GM12878 (cell line): ENCODE measurements around the gene RUFY2. TPM values are rescaled to one million over a fixed set of nuclear protein-coding genes. Genes with fewer than 3 reads are reported as not detected.

Experiments
- ATAC-seq: fragments of 200-7000 bp; cut with Tn5 transposase; 3 replicates; pipeline ENCODE4 v1.9.1; 2020; ENCODE audit warnings: mild to moderate bottlenecking, moderate library complexity
- BruUV-seq: library from RNA; stranded (reverse); fragments of 400-500 nt; replicated peaks from 2 replicates; lab custom pipeline; 2021; lab: Mats Ljungman, UMichigan
- CTCF ChIA-PET: fragments of 300-600 bp; sonication (Branson Sonifier 250); formaldehyde crosslinking; extraction: SDS; loops from one replicate; lab custom pipeline; 2021; ENCODE audit warnings: inconsistent platforms; lab: Yijun Ruan, JAX
- POLR2A ChIA-PET: fragments of 350-600 bp; formaldehyde crosslinking; extraction: SDS; loops from one replicate; lab custom pipeline; 2021; ENCODE audit warnings: inconsistent platforms; lab: Charles Lee
- RAD21 ChIA-PET: fragments of 300-600 bp; sonication (Branson Sonifier 250); formaldehyde crosslinking; loops from one replicate; lab custom pipeline; 2023; ENCODE audit warnings: antibody characterized with exemption; ENCODE audit not compliant: unreplicated experiment; lab: Charles Lee
- SMC1A ChIA-PET: fragments of 300-600 bp; sonication (Branson Sonifier 250); formaldehyde crosslinking; loops from one replicate; lab custom pipeline; 2023; ENCODE audit not compliant: unreplicated experiment, uncharacterized antibody; lab: Charles Lee
- DNase-seq: peaks from one replicate; pipeline ENCODE4 v3.0.0-alpha.2; 2011; ENCODE audit warnings: low read depth, low spot score
- FAIRE-seq: peaks from 3 replicates; lab custom pipeline; 2011; peaks lifted over from hg19 to GRCh38; lab: Jason Lieb, UNC
- H2AFZ ChIP-seq: 2 replicates; pipeline ENCODE4 v1.6.0; 2011; ENCODE audit warnings: low read depth, low read length, control low read depth; ENCODE audit not compliant: control insufficient read depth
- H3K27ac ChIP-seq: 2 replicates; pipeline ENCODE4 v1.5.1; 2011; ENCODE audit warnings: control low read depth; ENCODE audit not compliant: control insufficient read depth, insufficient read depth
- H3K27me3 ChIP-seq, 2 experiments: replicated peaks in 1 of 2; 2 replicates each; pipeline versions ENCODE4 v1.6.0 to v1.6.1; 2011; ENCODE audit warnings: low read length in 1 of 2; ENCODE audit not compliant: control insufficient read depth in 2 of 2, insufficient read depth in 2 of 2
- H3K36me3 ChIP-seq, 2 experiments: 2 replicates each; pipeline ENCODE4 v1.5.1; 2011; ENCODE audit warnings: low read length in 1 of 2; ENCODE audit not compliant: control insufficient read depth in 2 of 2, insufficient read depth in 2 of 2
- H3K4me1 ChIP-seq: 2 replicates; pipeline ENCODE4 v1.6.1; 2011; ENCODE audit warnings: mild to moderate bottlenecking, low read length, moderate library complexity, mixed read lengths; ENCODE audit not compliant: control insufficient read depth, insufficient read depth
- H3K4me2 ChIP-seq: 2 replicates; pipeline ENCODE4 v1.6.0; 2011; ENCODE audit warnings: control low read depth; ENCODE audit not compliant: control insufficient read depth, insufficient read depth
- H3K4me3 ChIP-seq: fragments of 200-600 bp; sonication (generic); 2 replicates; pipeline ENCODE4 v1.5.1; 2016
- H3K79me2 ChIP-seq: 2 replicates; pipeline ENCODE4 v1.6.0; 2011; ENCODE audit warnings: low read length; ENCODE audit not compliant: control insufficient read depth, insufficient read depth
- H3K9ac ChIP-seq: 2 replicates; pipeline ENCODE4 v1.8.0; 2011; ENCODE audit warnings: low read length, control low read depth, mixed read lengths; ENCODE audit not compliant: control insufficient read depth, insufficient read depth
- H3K9me3 ChIP-seq: replicated peaks from 3 replicates; pipeline ENCODE4 v1.5.1; 2011; ENCODE audit warnings: mild to moderate bottlenecking, low read length; ENCODE audit not compliant: control insufficient read depth, insufficient read depth
- H4K20me1 ChIP-seq: 2 replicates; pipeline ENCODE4 v1.6.0; 2011; ENCODE audit not compliant: control insufficient read depth, insufficient read depth
- ATF2 ChIP-seq: IDR thresholded peaks from 2 replicates; pipeline ENCODE4 v1.6.1; 2012; ENCODE audit warnings: low read length, inconsistent platforms
- BMI1 ChIP-seq: fragments of 450-650 bp; IDR thresholded peaks from 2 replicates; pipeline ENCODE4 v1.6.1; 2016; ENCODE audit warnings: mild to moderate bottlenecking, moderate library complexity, borderline replicate concordance
- CHD4 ChIP-seq: fragments of 200-600 bp; sonication (generic); IDR thresholded peaks from 2 replicates; pipeline ENCODE4 v1.6.1; 2016; ENCODE audit warnings: mild to moderate bottlenecking
- CTCF ChIP-seq, 3 experiments: IDR thresholded peaks in 2 of 3; conservative IDR thresholded peaks in 1 of 3; 2 replicates each; pipeline ENCODE4 v1.5.1; 2011; ENCODE audit warnings: low read depth in 3 of 3, low read length in 3 of 3, mild to moderate bottlenecking in 3 of 3, control low read depth in 2 of 3, moderate library complexity in 2 of 3, inconsistent platforms in 1 of 3, mixed read lengths in 1 of 3; ENCODE audit not compliant: control insufficient read depth in 2 of 3, insufficient read depth in 1 of 3; ENCODE audit errors: extremely low read depth in 1 of 3
- EGR1 ChIP-seq, 2 experiments: IDR thresholded peaks; 1 replicate in 1 of 2; 2 replicates in 1 of 2; pipeline ENCODE4 v1.6.1; 2011 to 2012; ENCODE audit warnings: low read depth in 2 of 2, low read length in 2 of 2, borderline replicate concordance in 1 of 2, mild to moderate bottlenecking in 1 of 2, moderate library complexity in 1 of 2
- ELK1 ChIP-seq: IDR thresholded peaks from 2 replicates; pipeline ENCODE4 v1.6.1; 2012; ENCODE audit warnings: low read depth, low read length, improper control_type of control experiment
- NBN ChIP-seq: fragments of 450-650 bp; IDR thresholded peaks from 2 replicates; pipeline ENCODE4 v1.6.1; 2016
- NR2C1 ChIP-seq: fragments of 450-650 bp; IDR thresholded peaks from 2 replicates; pipeline ENCODE4 v1.6.1; 2017; ENCODE audit warnings: antibody characterized with exemption, mild to moderate bottlenecking, moderate library complexity
- PBX3 ChIP-seq: IDR thresholded peaks from 2 replicates; pipeline ENCODE4 v1.6.1; 2011; ENCODE audit warnings: mild to moderate bottlenecking, low read depth, low read length, moderate library complexity; ENCODE audit not compliant: insufficient replicate concordance
- RAD21 ChIP-seq: IDR thresholded peaks from 2 replicates; pipeline ENCODE4 v1.6.1; 2011; ENCODE audit warnings: mild to moderate bottlenecking, low read depth, low read length, moderate library complexity; ENCODE audit not compliant: insufficient read depth
- RAD51 ChIP-seq: fragments of 450-650 bp; IDR thresholded peaks from 2 replicates; pipeline ENCODE4 v1.6.1; 2016; ENCODE audit warnings: moderate library complexity, mild to moderate bottlenecking, inconsistent platforms
- SIX5 ChIP-seq: IDR thresholded peaks from 2 replicates; pipeline ENCODE4 v1.6.1; 2011; ENCODE audit warnings: mild to moderate bottlenecking, low read depth, low read length, moderate library complexity; ENCODE audit not compliant: severe bottlenecking
- STAT1 ChIP-seq: fragments of 450-650 bp; conservative IDR thresholded peaks from 2 replicates; pipeline ENCODE4 v1.6.1; 2014; ENCODE audit warnings: antibody characterized with exemption, mild to moderate bottlenecking
- ZBTB40 ChIP-seq: fragments of 450-650 bp; IDR thresholded peaks from 2 replicates; pipeline ENCODE4 v1.6.1; 2016; ENCODE audit warnings: mild to moderate bottlenecking, moderate library complexity, borderline replicate concordance
- WGBS: methylation state at CpG from one replicate; pipeline ENCODE4 v1.1.6; 2016; ENCODE audit warnings: low lambda C conversion rate; ENCODE audit not compliant: insufficient replicate concordance, insufficient coverage; ENCODE audit errors: missing lambda C conversion rate; 5-methylcytosine and 5-hydroxymethylcytosine counted together
- in situ Hi-C: fragments of 300-500 bp; cut with MboI; formaldehyde crosslinking; loops from 9 replicates; pipeline ENCODE4 v1.14.3; 2018; ENCODE audit warnings: mixed read lengths
- intact Hi-C: fragments of 100-400 bp; cut with micrococcal nuclease; formaldehyde crosslinking; loops from one replicate; pipeline ENCODE4 v1.14.2; 2022; ENCODE audit not compliant: unreplicated experiment
- polyA plus RNA-seq, 11 experiments: library from polyadenylated mRNA; depleted of rRNA in 4 of 11; unstranded in 6 of 11; stranded (reverse) in 5 of 11; fragments of >200 nt; fragmentation: Nextera tagmentation in 4 of 11; fragmentation: Illumina TruSeq in 1 of 11; extraction: Ambion mirVana in 4 of 11; extraction: Trizol in 1 of 11; gene quantifications; 1 replicate in 1 of 11; 2 replicates in 10 of 11; pipeline versions ENCODE4 v1.2.1 to v1.2.3, GENCODE V29; 2011 to 2016; ENCODE audit warnings: inconsistent platforms in 2 of 11, missing spikeins in 2 of 11, low read depth in 1 of 11
- total RNA-seq, 4 experiments: library from RNA; depleted of rRNA in 3 of 4; stranded (reverse); fragments of >200 nt in 3 of 4; fragmentation: Illumina TruSeq in 1 of 4; extraction: Trizol in 1 of 4; gene quantifications; 2 replicates each; pipeline versions ENCODE4 v1.2.1 to v1.2.3, GENCODE V29; 2013 to 2021

RUFY2 gene
- total and polyA plus RNA-seq, 10 of the 15 experiments (the other 5 are each of a cell fraction or from before 2014, with no cell fraction given): 1.7 to 8.4 (median 5.8) TPM

- TF ChIP-seq BMI1: no peak
- TF ChIP-seq CTCF (IDR thresholded peaks at IDR 0.05 in 2 of 3, conservative IDR thresholded peaks at IDR 0.05 in 1 of 3; ENCODE audit: control insufficient read depth in 2 of 3, extremely low read depth in 1 of 3, insufficient read depth in 1 of 3, low read depth in 3 of 3, low read length in 3 of 3): no peak
- no peak for TF ChIP-seq NR2C1
- TF ChIP-seq NBN: no peak
- no peak for TF ChIP-seq RAD51
Observed at GRCh38 chr10:68385740-68386139, 21.3 kb downstream of the RUFY2 start (continued).

- Histone ChIP-seq H2AFZ (no peak overlapping the region), H3K27ac (no peak overlapping the region), H3K27me3 (no peaks in the 10 kb centered on the region), H3K4me1 (no peaks in the 10 kb centered on the region), H3K79me2 (no peaks in the 10 kb centered on the region), H3K4me3 (no peak overlapping the region), H3K9ac (no peak overlapping the region), H3K36me3 (peaks cover 0 to 9% of the 10 kb centered on the region in 2 experiments; a peak in 2 of 4 replicates), H3K9me3 (peaks cover 14% of the 10 kb centered on the region), H4K20me1 (no peaks in the 10 kb centered on the region), H3K4me2 (no peak overlapping the region)
- DNase-seq: no peak
- ChIA-PET RAD21 (no interaction called here), SMC1A (no interaction called here), CTCF (no interaction called here), POLR2A (no interaction called here)
- WGBS: 100% methylated on average over 1 of the region's 1 CpG
- no peak for FAIRE-seq
- in situ Hi-C loops: no loop called here
- no peak for ATAC-seq
- no TSS peak for BruUV-seq
- intact Hi-C loops: no loop called here
- TF ChIP-seq ZBTB40: no peak
- TF ChIP-seq ELK1: no peak
- TF ChIP-seq CHD4: no peak
- no peak for TF ChIP-seq SIX5
- TF ChIP-seq EGR1 (IDR thresholded peaks at IDR 0.05; ENCODE audit: borderline replicate concordance in 1 of 2, low read depth in 2 of 2, low read length in 2 of 2): no peak
- TF ChIP-seq ATF2: no peak
- no peak for TF ChIP-seq PBX3
- TF ChIP-seq STAT1: no peak
- TF ChIP-seq RAD21: no peak
Observed at GRCh38 chr10:68371604-68372003, 35.5 kb downstream of the RUFY2 start.
